Lower leg skin (tissue), 4 donors: ENCODE data around the gene GGT6. TPM values are rescaled to one million over a fixed set of nuclear protein-coding genes. Genes with fewer than 3 reads are reported as not detected.

ENCODE experiments used
- DNase-seq, 2 donors: peaks; one replicate each; pipeline ENCODE4 v3.0.0-alpha.2; 2019; ENCODE audit warnings: low spot score in 2 of 2
- H3K4me3 ChIP-seq: fragments of 200-600 bp; sonication (generic); 2 replicates; pipeline ENCODE4 v1.5.1; 2017; ENCODE audit warnings: mild to moderate bottlenecking, low read depth; ENCODE audit not compliant: poor library complexity, severe bottlenecking
- POLR2A ChIP-seq, 2 donors: fragments of 450-650 bp; IDR thresholded peaks; one replicate each; pipeline ENCODE4 v1.6.1; 2016 to 2017; ENCODE audit warnings: antibody characterized with exemption in 2 of 2, mild to moderate bottlenecking in 1 of 2, moderate library complexity in 1 of 2
- WGBS, 2 donors: methylation state at CpG; one replicate each; pipeline ENCODE4 v1.1.5; 2018; 5-methylcytosine and 5-hydroxymethylcytosine counted together
- intact Hi-C: fragments of 100-400 bp; cut with DNase I; formaldehyde crosslinking; loops from one replicate; pipeline ENCODE4 v1.15.0; 2023; ENCODE audit warnings: low total_unique reads
- total RNA-seq, 4 donors: library from RNA; depleted of rRNA; stranded (reverse); fragments of >200 nt; gene quantifications; one replicate each; pipeline ENCODE4 v1.1.0, GENCODE V29; 2016
- TF ChIP-seq, protein P1 (sequence below), 3 donors: fragments of 450-650 bp; IDR thresholded peaks; one replicate each; pipeline ENCODE4 v1.5.1; 2016; ENCODE audit warnings: antibody characterized with exemption in 3 of 3, mild to moderate bottlenecking in 3 of 3, moderate library complexity in 2 of 3

GGT6 gene
- total RNA-seq, 4 donors from 2014 or later = 133 to 232 (median 184) TPM

DNA sequence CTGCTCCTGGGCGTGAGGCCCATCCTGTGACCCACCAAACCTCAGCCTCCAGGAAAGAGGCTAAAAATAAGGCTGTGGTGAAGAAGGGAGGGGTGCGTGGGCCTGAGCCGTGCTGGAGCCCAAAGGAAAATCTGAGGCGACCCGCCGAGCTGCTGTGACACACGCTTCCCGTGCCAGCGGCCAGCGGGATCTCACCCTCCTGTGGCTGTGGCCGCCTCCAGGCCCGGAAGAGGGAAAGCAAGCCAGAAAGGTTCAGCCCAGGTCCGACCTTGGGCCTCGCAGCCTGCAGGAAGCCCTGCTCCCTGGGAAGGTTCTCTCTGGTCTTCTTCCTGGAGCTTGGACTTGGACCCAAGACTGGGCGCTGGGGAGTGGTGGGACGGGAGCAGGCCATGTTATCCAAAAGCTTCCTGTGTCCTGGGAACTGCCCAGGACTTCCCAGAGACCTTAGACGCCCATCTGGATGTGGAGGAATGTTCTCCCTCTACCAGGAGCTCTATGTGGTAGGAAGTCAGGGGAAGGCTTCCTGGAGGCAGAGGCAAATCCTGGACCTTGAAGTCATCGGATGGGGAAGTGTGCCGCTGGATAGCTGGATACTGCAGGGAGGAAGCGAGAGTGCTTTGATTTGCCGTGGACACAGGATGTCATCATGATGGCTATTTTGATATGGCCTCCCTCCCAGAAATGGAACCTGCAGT, 50.3 kb downstream of the GGT6 start:
- WGBS, 2 donors = 67 to 69% methylated on average over 13 to 20 of the region's 21 CpGs
- intact Hi-C loops = no loop called here
- TF ChIP-seq, protein P1, sequence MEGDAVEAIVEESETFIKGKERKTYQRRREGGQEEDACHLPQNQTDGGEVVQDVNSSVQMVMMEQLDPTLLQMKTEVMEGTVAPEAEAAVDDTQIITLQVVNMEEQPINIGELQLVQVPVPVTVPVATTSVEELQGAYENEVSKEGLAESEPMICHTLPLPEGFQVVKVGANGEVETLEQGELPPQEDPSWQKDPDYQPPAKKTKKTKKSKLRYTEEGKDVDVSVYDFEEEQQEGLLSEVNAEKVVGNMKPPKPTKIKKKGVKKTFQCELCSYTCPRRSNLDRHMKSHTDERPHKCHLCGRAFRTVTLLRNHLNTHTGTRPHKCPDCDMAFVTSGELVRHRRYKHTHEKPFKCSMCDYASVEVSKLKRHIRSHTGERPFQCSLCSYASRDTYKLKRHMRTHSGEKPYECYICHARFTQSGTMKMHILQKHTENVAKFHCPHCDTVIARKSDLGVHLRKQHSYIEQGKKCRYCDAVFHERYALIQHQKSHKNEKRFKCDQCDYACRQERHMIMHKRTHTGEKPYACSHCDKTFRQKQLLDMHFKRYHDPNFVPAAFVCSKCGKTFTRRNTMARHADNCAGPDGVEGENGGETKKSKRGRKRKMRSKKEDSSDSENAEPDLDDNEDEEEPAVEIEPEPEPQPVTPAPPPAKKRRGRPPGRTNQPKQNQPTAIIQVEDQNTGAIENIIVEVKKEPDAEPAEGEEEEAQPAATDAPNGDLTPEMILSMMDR (IDR thresholded peaks at IDR 0.05) = no peak
- TF ChIP-seq POLR2A (IDR thresholded peaks at IDR 0.05) = no peak
- H3K4me3 ChIP-seq = no peak overlapping the region
- DNase-seq = no peak

GRCh38 chr17:4509401-4509800, 51.0 kb downstream of the GGT6 start:
- no peak overlapping the region for H3K4me3 ChIP-seq
- intact Hi-C loops = no loop called here
- WGBS, 2 donors = 59 to 66% methylated on average over 8 of the region's 8 CpGs
- TF ChIP-seq POLR2A (IDR thresholded peaks at IDR 0.05) = no peak
- TF ChIP-seq, protein P1 (IDR thresholded peaks at IDR 0.05) = no peak
- DNase-seq = no peak

- no peak for DNase-seq
- intact Hi-C loops = no loop called here
- WGBS, 2 donors = 71 to 96% methylated on average over 3 of the region's 3 CpGs
These were observed 52.2 kb downstream of the GGT6 start for GRCh38 chr17:4508207-4508606.

GRCh38 chr17:4507361-4508111, 52.8 kb downstream of the GGT6 start:
- no peak overlapping the region for H3K4me3 ChIP-seq
- DNase-seq = no peak
- no peak for TF ChIP-seq POLR2A (IDR thresholded peaks at IDR 0.05)
- WGBS, 2 donors = 71 to 81% methylated on average over 8 of the region's 8 CpGs
- intact Hi-C loops = no loop called here

More at GRCh38 chr17:4508207-4508606, 52.2 kb downstream of the GGT6 start:
- TF ChIP-seq, protein P1 (IDR thresholded peaks at IDR 0.05) = no peak
- TF ChIP-seq POLR2A (IDR thresholded peaks at IDR 0.05) = no peak
- H3K4me3 ChIP-seq = no peak overlapping the region

Other genes with a start within 250 kb of the GGT6 start
- 10 to 100 TPM; 72.3 to 84.3 (median 78.5) TPM for gene UBE2G1, start 193.9 kb downstream of the GGT6 start, total RNA-seq
- under 1 TPM in 2 of 4 donors, not detected in 2; 0.16 to 0.56 TPM for gene SPNS3, start 126.6 kb downstream of the GGT6 start, total RNA-seq
- gene SPNS2, start 61.7 kb downstream of the GGT6 start, total RNA-seq = 100 to 1,000 TPM in 1 of 4 donors, 10 to 100 TPM in 3; 74.9 to 132 (median 87.5) TPM
- 10 to 100 TPM; 53.9 to 83.7 (median 54.5) TPM for gene MYBBP1A, start 5.2 kb downstream of the GGT6 start, total RNA-seq
- gene SMTNL2, start 24.0 kb upstream of the GGT6 start, total RNA-seq = 1 to 10 TPM in 2 of 4 donors, under 1 TPM in 1, not detected in 1; 0.25 to 3.0 (median 1.0) TPM
- under 1 TPM in 2 of 4 donors, not detected in 2; 0.54 to 0.68 TPM for gene ALOX15, start 81.1 kb upstream of the GGT6 start, total RNA-seq
- 10 to 100 TPM; 20.5 to 78.4 (median 26.0) TPM for gene PELP1, start 143.6 kb upstream of the GGT6 start, total RNA-seq
- 10 to 100 TPM in 3 of 4 donors, 1 to 10 TPM in 1; 8.5 to 16.4 (median 11.8) TPM for gene ARRB2, start 150.1 kb upstream of the GGT6 start, total RNA-seq
- gene MED11, start 170.9 kb upstream of the GGT6 start, total RNA-seq = 10 to 100 TPM; 22.9 to 47.0 (median 40.9) TPM
- gene ZMYND15, start 179.3 kb upstream of the GGT6 start, total RNA-seq = 1 to 10 TPM in 2 of 4 donors, under 1 TPM in 1, not detected in 1; 0.46 to 1.7 (median 1.2) TPM
- 10 to 100 TPM; 25.0 to 28.1 (median 25.5) TPM for gene CXCL16, start 179.4 kb upstream of the GGT6 start, total RNA-seq
- gene TM4SF5, start 211.3 kb upstream of the GGT6 start, total RNA-seq = not detected
- gene VMO1, start 225.8 kb upstream of the GGT6 start, total RNA-seq = 1 to 10 TPM in 3 of 4 donors, not detected in 1; 2.2 to 9.9 (median 5.3) TPM
- gene GLTPD2, start 228.4 kb upstream of the GGT6 start, total RNA-seq = 1 to 10 TPM in 1 of 4 donors, not detected in 3; 1.2 TPM
- 100 to 1,000 TPM; 103 to 207 (median 177) TPM for gene PSMB6, start 235.6 kb upstream of the GGT6 start, total RNA-seq
- gene PLD2, start 246.6 kb upstream of the GGT6 start, total RNA-seq = 10 to 100 TPM; 40.1 to 78.8 (median 56.3) TPM